K562 (cell line): ENCODE measurements around the gene DPH2. TPM values are rescaled to one million over a fixed set of nuclear protein-coding genes. Genes with fewer than 3 reads are reported as not detected.

Experiments used
- ARID2 ChIP-seq: fragments of 450-650 bp; IDR thresholded peaks from 2 replicates; pipeline ENCODE4 v1.6.1; 2017; ENCODE audit warnings: antibody characterized with exemption, mild to moderate bottlenecking
- CBFA2T3 ChIP-seq: fragments of 450-650 bp; IDR thresholded peaks from 2 replicates; pipeline ENCODE4 v1.6.1; 2017
- ELF2 ChIP-seq: fragments of 250-450 bp; sonication (Bioruptor Pico); IDR thresholded peaks from 2 replicates; pipeline ENCODE4 v1.5.0; 2021; ENCODE audit warnings: mild to moderate bottlenecking
- ETS2 ChIP-seq: IDR thresholded peaks from 2 replicates; pipeline ENCODE4 v1.6.1; 2016; ENCODE audit warnings: borderline replicate concordance, missing genetic modification characterization, mild to moderate bottlenecking, moderate library complexity, missing compliant biosample characterization; ENCODE audit not compliant: poor library complexity, severe bottlenecking
- GABPB2 ChIP-seq: fragments of 250-450 bp; sonication (Bioruptor Pico); conservative IDR thresholded peaks from 2 replicates; pipeline ENCODE4 v1.5.1; 2021; ENCODE audit warnings: mild to moderate bottlenecking
- GTF2F1 ChIP-seq: IDR thresholded peaks from 2 replicates; pipeline ENCODE4 v1.6.1; 2011; ENCODE audit warnings: low read depth, low read length, improper control_type of control experiment
- HDAC6 ChIP-seq: IDR thresholded peaks from 2 replicates; pipeline ENCODE4 v1.6.1; 2012; ENCODE audit warnings: low read depth, mild to moderate bottlenecking, control low read depth, inconsistent platforms, low read length, moderate library complexity
- MEIS2 ChIP-seq: fragments of 450-650 bp; IDR thresholded peaks from 2 replicates; pipeline ENCODE4 v1.6.1; 2014; ENCODE audit warnings: mild to moderate bottlenecking; ENCODE audit not compliant: partially characterized antibody
- MLX ChIP-seq, 2 experiments: fragments of 450-650 bp in 1 of 2; sonication (generic) in 1 of 2; formaldehyde crosslinking; conservative IDR thresholded peaks; 2 replicates each; pipeline versions ENCODE4 v1.4.0 to v1.8.1; 2020 to 2022; ENCODE audit warnings: mild to moderate bottlenecking in 1 of 2, missing genetic modification reagents in 1 of 2
- RB1 ChIP-seq: fragments of 450-650 bp; IDR thresholded peaks from 2 replicates; pipeline ENCODE4 v1.6.1; 2017; ENCODE audit warnings: low read depth, mild to moderate bottlenecking
- RUNX1 ChIP-seq: sonication (generic); IDR thresholded peaks from 2 replicates; pipeline ENCODE4 v1.6.1; 2016; ENCODE audit warnings: antibody characterized with exemption, low read depth
- SMARCC2 ChIP-seq: fragments of 450-650 bp; IDR thresholded peaks from 2 replicates; pipeline ENCODE4 v1.6.1; 2017; ENCODE audit warnings: antibody characterized with exemption, moderate library complexity, mild to moderate bottlenecking, low read depth
- SNRNP70 ChIP-seq: fragments of 200-400 bp; formaldehyde crosslinking; optimal IDR thresholded peaks from 2 replicates; pipeline ENCODE3; 2017; ENCODE audit warnings: low read depth, low read length
- SREBF1 ChIP-seq: fragments of 150-350 bp; IDR thresholded peaks from 2 replicates; pipeline ENCODE4 v1.6.1; 2014; ENCODE audit warnings: antibody characterized with exemption, low read depth, low read length, borderline replicate concordance
- XRCC5 ChIP-seq: fragments of 200-400 bp; formaldehyde crosslinking; IDR thresholded peaks from 2 replicates; pipeline ENCODE4 v1.6.1; 2017; ENCODE audit warnings: low read depth, mild to moderate bottlenecking, low read length
- ZEB2 ChIP-seq: fragments of 450-650 bp; IDR thresholded peaks from 2 replicates; pipeline ENCODE4 v1.6.1; 2016
- ZFX ChIP-seq: sonication (generic); formaldehyde crosslinking; IDR thresholded peaks from 2 replicates; pipeline ENCODE4 v1.8.0; 2022; ENCODE audit warnings: mild to moderate bottlenecking, missing genetic modification reagents, moderate library complexity
- ZKSCAN1 ChIP-seq: fragments of 150-350 bp; IDR thresholded peaks from 2 replicates; pipeline ENCODE4 v1.6.1; 2016; ENCODE audit warnings: low read depth, low read length
- ZNF212 ChIP-seq: fragments of 450-650 bp; formaldehyde crosslinking; IDR thresholded peaks from 2 replicates; pipeline ENCODE4 v1.4.0; 2020; ENCODE audit warnings: mild to moderate bottlenecking
- ZNF24 ChIP-seq: fragments of 450-650 bp; IDR thresholded peaks from 2 replicates; pipeline ENCODE4 v1.6.1; 2016
- ZNF609 ChIP-seq: sonication (generic); formaldehyde crosslinking; IDR thresholded peaks from 2 replicates; pipeline ENCODE4 v1.8.1; 2023; ENCODE audit warnings: missing genetic modification reagents, mild to moderate bottlenecking, borderline replicate concordance
- ZNF79 ChIP-seq: fragments of 250-450 bp; sonication (Bioruptor Pico); IDR thresholded peaks from 2 replicates; pipeline ENCODE4 v1.4.0; 2020; ENCODE audit warnings: low read depth, mild to moderate bottlenecking, moderate library complexity
- polyA plus RNA-seq, 8 experiments: library from polyadenylated mRNA; depleted of rRNA in 4 of 8; stranded (reverse) in 5 of 8; unstranded in 3 of 8; fragments of >200 nt; fragmentation: Nextera tagmentation in 2 of 8; fragmentation: Illumina TruSeq in 1 of 8; extraction: Ambion mirVana in 2 of 8; extraction: Trizol in 1 of 8; gene quantifications; 2 replicates each; pipeline versions ENCODE4 v1.2.1 to v1.2.3, GENCODE V29; 2011 to 2014; ENCODE audit warnings: inconsistent platforms in 1 of 8, missing spikeins in 1 of 8
- total RNA-seq, 7 experiments: library from RNA; depleted of rRNA in 6 of 7; stranded (reverse); fragments of >200 nt in 6 of 7; fragmentation: Illumina TruSeq in 2 of 7; extraction: Trizol in 2 of 7; gene quantifications; 2 replicates each; pipeline versions ENCODE4 v1.2.1 to v1.2.3, GENCODE V29; 2011 to 2021; ENCODE audit warnings: low replicate concordance in 1 of 7

The DPH2 gene
- total and polyA plus RNA-seq, 9 of the 15 experiments (the other 6 are each of a cell fraction or from before 2014, with no cell fraction given): 17.9 to 94.1 (median 68.1) TPM

- TF ChIP-seq XRCC5 (peak; percentile 25; the same call in 1 of the 2 replicates), GABPB2 (CRISPR knock-in tag) (no peak), RB1 (peak; percentile 49), ETS2 (tag) (no peak), ELF2 (CRISPR knock-in tag) (no peak), SMARCC2 (no peak), ARID2 (peak; percentile 90), ZFX (CRISPR knock-in tag) (peak; percentile 27; the same call in 1 of the 2 replicates), HDAC6 (no peak), ZNF212 (no peak), GTF2F1 (no peak), CBFA2T3 (no peak), MLX (CRISPR knock-in tag; conservative IDR thresholded peaks at IDR 0.05) (no peak), MEIS2 (no peak), ZEB2 (0 out of 2 replicates have a peak, but pooled peaks have one; percentile 16), ZKSCAN1 (0 out of 2 replicates have a peak, but pooled peaks have one; percentile 49), SREBF1 (0 out of 2 replicates have a peak, but pooled peaks have one; percentile 15), SNRNP70 (no peak), ZNF79 (CRISPR knock-in tag) (no peak), ZNF24 (no peak), RUNX1 (no peak), ZNF609 (CRISPR knock-in tag) (no peak)
Measured at GRCh38 chr1:43934101-43934985, 35.5 kb upstream of the DPH2 start (continued).
